Activated naive CD8-positive, alpha-beta T cell treated with anti-CD3 and anti-CD28 coated beads, Interleukin-2, amount 10 ng/mL, durations not matched to agents 7 days and 5 days (primary cell): ENCODE results near the gene PLXNB1. TPM values are rescaled to one million over a fixed set of nuclear protein-coding genes. Genes with fewer than 3 reads are reported as not detected.

Source experiments
- ATAC-seq: fragments of 150-1000 bp; cut with Tn5 transposase; one replicate; pipeline ENCODE4 v1.10.0; 2021; ENCODE audit warnings: low read depth, moderate library complexity
- POLR2A ChIA-PET: fragments of 350-600 bp; sonication (Branson Sonifier 250); formaldehyde crosslinking; loops from one replicate; lab custom pipeline; 2021; ENCODE audit warnings: antibody characterized with exemption; lab: Charles Lee
- DNase-seq: peaks from one replicate; pipeline ENCODE4 v3.0.0; 2021
- H3K27ac Mint-ChIP-seq: one replicate; pipeline ENCODE4 v1.8.0; 2022; ENCODE audit warnings: mild to moderate bottlenecking, mixed read lengths
- H3K27me3 Mint-ChIP-seq: one replicate; pipeline ENCODE4 v1.8.0; 2022; ENCODE audit warnings: mild to moderate bottlenecking, moderate library complexity, mixed read lengths
- H3K36me3 Mint-ChIP-seq: one replicate; pipeline ENCODE4 v1.8.0; 2021; ENCODE audit warnings: mild to moderate bottlenecking, mixed read lengths
- H3K4me1 Mint-ChIP-seq: one replicate; pipeline ENCODE4 v1.8.0; 2021; ENCODE audit warnings: mixed read lengths
- H3K4me3 Mint-ChIP-seq: one replicate; pipeline ENCODE4 v1.8.0; 2022; ENCODE audit warnings: mild to moderate bottlenecking, moderate library complexity, mixed read lengths
- H3K9me3 Mint-ChIP-seq: one replicate; pipeline ENCODE4 v1.8.0; 2021; ENCODE audit warnings: mixed read lengths
- total RNA-seq, 2 experiments: library from RNA; stranded (reverse); gene quantifications; one replicate each; pipeline ENCODE4 v1.2.3, GENCODE V29; 2021

Gene PLXNB1
- total RNA-seq, 2 experiments from 2014 or later = 4.5 to 6.2 TPM

DNA sequence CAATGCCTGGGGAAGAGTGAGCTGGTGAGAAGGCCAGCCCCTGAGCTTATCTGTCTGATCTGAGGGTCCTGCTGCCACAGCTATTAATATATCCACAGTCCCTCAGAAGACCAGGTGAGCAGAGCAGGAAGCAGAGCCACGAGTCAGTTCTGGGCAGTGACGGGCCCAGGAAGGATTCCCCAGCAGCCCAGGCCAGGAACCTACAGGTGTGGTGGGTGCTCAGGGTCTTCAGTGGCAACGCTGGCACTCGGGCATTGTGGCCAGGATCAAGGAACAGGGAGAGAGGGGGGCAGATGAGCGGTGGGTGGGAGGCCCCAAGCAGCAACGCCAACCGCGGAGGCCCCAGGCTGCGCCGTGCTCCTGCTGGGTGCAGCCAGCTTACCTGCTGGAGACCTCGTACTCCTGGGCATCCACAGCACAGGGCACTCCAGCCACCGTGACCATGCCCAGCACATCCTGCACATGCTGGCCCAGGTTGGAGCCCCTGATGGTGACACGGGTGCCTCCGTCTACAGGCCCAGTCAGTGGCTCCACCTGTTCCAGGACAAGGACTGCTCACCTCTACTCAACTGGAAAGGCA is 12.3 kb downstream of the PLXNB1 start:
- Mint-ChIP-seq H3K27ac (no peak overlapping the region), H3K9me3 (no peaks in the 10 kb centered on the region), H3K4me1 (peaks cover 3% of the 10 kb centered on the region), H3K36me3 (no peaks in the 10 kb centered on the region), H3K27me3 (no peaks in the 10 kb centered on the region), H3K4me3 (no peak overlapping the region)
- POLR2A ChIA-PET = no interaction called here
- DNase-seq = no peak
- ATAC-seq = no peak

DNA sequence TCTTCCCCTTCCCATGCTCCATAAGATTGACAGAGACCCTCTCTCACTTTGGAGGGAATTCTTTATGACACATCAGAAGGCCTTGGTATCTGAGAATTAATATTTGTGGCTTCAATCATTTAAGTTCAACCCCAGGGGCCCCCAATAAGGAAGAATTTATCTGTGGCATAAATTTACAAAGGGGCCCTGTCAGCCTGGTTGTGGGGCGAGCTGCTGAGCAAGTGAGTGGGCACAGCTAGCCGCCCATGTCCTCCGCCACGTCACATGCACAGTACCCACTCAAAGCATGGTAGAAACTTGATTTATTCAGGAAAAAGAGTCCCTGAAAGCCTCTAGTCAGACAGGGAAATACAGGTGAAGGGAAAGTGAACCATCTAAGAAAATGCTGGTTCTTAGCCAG is 13.3 kb downstream of the PLXNB1 start:
- Mint-ChIP-seq H3K9me3 (no peaks in the 10 kb centered on the region), H3K4me1 (no peaks in the 10 kb centered on the region), H3K27me3 (no peaks in the 10 kb centered on the region), H3K36me3 (no peaks in the 10 kb centered on the region), H3K4me3 (no peak overlapping the region), H3K27ac (no peak overlapping the region)
- POLR2A ChIA-PET = no interaction called here
- ATAC-seq (no peak), DNase-seq (no peak)

DNA sequence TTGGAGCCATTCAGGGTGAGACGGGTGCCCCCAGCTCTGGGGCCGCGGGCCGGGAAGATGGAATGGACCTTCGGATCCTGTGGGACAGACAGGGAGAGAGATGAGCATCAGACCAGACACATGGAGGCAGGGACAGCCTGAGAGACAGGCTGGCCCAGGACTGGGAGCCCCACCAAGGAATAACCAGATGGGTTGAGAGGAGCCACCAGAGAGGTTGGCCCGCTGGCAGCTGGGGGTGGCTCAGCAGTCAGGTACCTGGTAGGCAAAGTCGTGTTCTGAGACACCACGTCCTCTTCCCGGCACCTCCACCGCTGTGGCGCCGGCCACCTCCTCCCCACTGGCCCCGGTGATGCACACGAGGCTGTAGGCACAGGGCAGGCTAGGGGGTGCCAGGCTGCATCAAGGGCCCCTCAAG is 13.8 kb downstream of the PLXNB1 start:
- ATAC-seq = no peak
- DNase-seq = no peak
- POLR2A ChIA-PET = no interaction called here
- no peaks in the 10 kb centered on the region for H3K27me3 Mint-ChIP-seq
- no peaks in the 10 kb centered on the region for H3K4me1 Mint-ChIP-seq
- no peaks in the 10 kb centered on the region for H3K9me3 Mint-ChIP-seq
- H3K27ac Mint-ChIP-seq = no peak overlapping the region
- H3K4me3 Mint-ChIP-seq = no peak overlapping the region
- H3K36me3 Mint-ChIP-seq = no peaks in the 10 kb centered on the region

DNA sequence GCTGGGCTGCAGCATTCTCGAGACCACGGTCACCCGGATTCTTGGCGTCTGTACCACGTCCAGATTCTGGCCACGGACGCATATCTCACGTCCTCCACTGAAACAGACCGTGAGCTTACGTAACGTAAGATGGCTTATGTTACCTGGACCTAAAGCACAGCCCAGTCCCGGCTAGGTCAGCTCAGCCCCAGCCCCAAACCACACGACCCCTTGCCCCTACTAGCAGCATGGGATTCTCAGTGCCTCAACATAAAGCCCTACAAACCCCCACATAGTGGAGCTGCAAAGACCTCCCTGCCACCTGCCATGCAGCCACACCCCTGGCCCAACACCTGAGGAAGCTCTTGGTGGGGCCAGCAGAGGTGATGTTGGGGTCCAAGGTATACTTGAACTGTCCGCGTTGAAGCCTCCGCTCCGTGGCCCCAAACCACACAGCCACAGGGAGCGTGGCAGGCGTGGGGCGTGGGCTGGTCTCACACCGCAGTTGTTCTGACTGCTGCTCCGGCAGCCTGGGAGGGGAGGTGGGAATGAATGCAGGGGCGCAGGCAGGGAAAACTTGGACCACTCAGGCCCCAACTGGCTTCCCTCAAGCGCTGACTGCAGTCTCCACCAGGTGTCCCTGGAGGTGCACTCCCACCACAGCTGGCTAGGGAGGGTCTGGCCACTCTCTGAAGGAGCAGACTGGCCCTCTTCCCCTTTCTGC is 14.5 kb downstream of the PLXNB1 start:
- H3K27me3 Mint-ChIP-seq = no peaks in the 10 kb centered on the region
- no peak for ATAC-seq
- no peak overlapping the region for H3K27ac Mint-ChIP-seq
- no peaks in the 10 kb centered on the region for H3K9me3 Mint-ChIP-seq
- H3K4me1 Mint-ChIP-seq = no peaks in the 10 kb centered on the region
- H3K36me3 Mint-ChIP-seq = no peaks in the 10 kb centered on the region
- DNase-seq = no peak
- POLR2A ChIA-PET = no interaction called here
- no peak overlapping the region for H3K4me3 Mint-ChIP-seq

DNA sequence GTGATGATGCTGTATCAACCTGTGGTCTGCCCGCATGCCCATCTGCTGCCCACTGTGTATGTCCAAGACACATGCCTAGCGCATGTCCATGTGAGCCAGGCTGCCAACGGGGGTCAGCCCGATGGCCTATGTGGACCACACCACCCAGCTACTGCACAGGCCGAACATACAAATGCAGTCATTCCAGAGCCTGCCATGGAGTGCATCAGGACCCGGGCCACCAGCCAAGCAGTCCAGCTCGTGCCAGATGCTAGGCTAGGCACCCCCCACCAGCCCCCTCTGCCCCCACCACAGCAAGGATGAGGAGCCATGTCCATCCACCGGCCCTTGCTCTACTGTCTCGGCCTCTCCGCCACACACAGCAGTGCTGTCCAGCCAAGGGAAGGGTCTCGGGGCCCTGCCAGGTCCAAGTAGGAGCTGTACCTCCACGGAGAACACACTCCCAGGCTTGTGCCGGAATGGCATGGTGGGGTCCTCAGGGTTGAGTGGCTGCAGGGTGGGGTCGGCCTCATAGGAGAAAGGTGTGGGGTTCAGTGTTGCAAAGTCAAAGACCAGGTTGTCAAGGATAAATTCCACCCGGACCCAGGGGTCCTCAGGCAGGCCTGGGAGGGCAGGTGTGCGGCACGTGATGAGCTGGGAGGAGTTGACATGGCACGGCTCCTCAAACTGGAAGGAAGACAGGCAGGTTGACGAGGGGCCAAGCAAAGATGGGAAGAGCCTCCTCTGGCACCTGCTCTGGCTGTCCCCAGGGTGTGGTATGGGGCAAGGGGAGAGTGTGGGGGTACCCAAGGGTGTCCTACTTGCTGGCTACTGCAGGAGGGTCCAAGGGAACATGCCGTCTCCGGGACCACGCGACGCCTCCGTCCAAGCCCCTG is 15.3 kb downstream of the PLXNB1 start:
- H3K4me3 Mint-ChIP-seq = no peak overlapping the region
- H3K9me3 Mint-ChIP-seq = no peaks in the 10 kb centered on the region
- H3K27ac Mint-ChIP-seq = no peak overlapping the region
- POLR2A ChIA-PET = no interaction called here
- no peaks in the 10 kb centered on the region for H3K36me3 Mint-ChIP-seq
- H3K4me1 Mint-ChIP-seq = no peaks in the 10 kb centered on the region
- DNase-seq (no peak), ATAC-seq (no peak)
- no peaks in the 10 kb centered on the region for H3K27me3 Mint-ChIP-seq

DNA sequence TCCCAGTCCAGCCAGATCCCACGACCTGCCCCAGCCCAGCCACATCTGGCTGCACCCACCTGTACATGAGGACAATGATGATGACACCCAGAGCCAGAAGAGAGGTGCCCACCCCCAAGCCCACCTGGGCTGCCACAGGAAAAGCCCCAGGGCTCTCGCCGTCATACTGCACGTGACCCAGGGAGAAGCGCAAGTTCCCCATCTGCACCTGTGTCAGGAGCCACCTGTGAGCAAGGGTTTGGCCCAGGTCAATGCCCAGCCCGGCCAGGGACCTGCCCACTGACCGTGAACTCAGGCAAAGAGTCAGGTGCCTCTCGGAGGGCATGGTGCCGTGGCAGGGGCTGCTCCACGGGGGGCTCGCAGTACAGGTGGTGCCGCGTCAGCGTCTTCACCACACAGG is 16.3 kb downstream of the PLXNB1 start:
- H3K4me1 Mint-ChIP-seq = no peaks in the 10 kb centered on the region
- POLR2A ChIA-PET = no interaction called here
- no peaks in the 10 kb centered on the region for H3K9me3 Mint-ChIP-seq
- no peaks in the 10 kb centered on the region for H3K27me3 Mint-ChIP-seq
- no peaks in the 10 kb centered on the region for H3K36me3 Mint-ChIP-seq
- no peak for DNase-seq
- H3K4me3 Mint-ChIP-seq = no peak overlapping the region
- H3K27ac Mint-ChIP-seq = no peak overlapping the region
- ATAC-seq = no peak

DNA sequence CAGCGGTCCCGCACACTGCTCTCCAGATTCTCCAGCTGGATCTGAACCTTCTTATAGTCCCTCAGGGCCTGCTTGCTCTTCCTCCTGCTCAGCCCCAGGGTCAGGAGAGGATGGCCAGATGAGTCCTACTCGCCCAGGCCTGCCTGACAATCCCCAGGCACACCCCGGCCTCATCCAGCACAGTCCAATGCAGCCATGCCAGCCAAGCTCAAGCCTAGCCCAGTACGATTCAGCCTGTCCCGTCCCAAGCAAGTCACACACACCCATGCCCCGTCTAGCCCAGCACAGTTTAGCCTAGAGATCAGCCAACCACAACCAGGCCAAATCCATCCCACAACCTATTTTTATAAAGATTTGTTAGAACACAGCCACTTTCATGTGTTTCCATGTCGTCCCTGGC is 16.8 kb downstream of the PLXNB1 start:
- no peaks in the 10 kb centered on the region for H3K36me3 Mint-ChIP-seq
- no peak for ATAC-seq
- no peaks in the 10 kb centered on the region for H3K9me3 Mint-ChIP-seq
- no peaks in the 10 kb centered on the region for H3K27me3 Mint-ChIP-seq
- no peaks in the 10 kb centered on the region for H3K4me1 Mint-ChIP-seq
- DNase-seq = no peak
- H3K27ac Mint-ChIP-seq = no peak overlapping the region
- no peak overlapping the region for H3K4me3 Mint-ChIP-seq
- POLR2A ChIA-PET = interaction anchor here (1.1 kb wide), 1 partner anchor 34 kb away, joined by 4 read pairs; the partner anchor contains the start of gene ATRIP

DNA sequence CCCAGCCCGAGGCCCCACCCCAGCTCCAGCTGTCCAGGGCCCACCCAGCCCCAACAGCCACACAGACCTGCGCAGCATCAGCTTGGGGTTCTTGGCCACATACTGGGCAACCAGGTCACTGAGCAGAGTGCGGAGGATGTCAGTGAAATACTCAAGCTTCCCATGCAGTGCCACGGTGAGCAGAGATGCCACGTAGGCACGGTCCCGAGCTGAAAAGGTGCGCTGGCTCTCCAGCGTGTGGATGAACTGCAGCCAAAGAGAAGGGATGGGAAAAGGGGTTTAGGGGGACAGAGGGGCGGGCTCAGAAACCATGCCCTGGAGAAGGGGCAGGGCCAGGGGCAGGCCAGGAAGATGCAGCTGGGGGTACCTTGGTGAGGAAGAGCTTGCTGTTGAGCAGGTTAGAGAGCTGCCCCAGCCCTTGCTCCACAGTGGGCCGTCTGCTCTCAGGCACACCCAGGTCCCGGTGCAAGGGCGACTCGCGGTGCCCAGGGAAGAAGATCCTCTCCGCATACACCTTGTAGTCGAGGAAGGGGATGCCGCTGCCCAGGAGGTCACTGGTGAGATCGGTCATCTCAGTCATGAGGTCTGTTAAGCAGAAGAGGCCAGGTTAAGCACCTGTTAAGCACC is 17.4 kb downstream of the PLXNB1 start:
- no peak for DNase-seq
- POLR2A ChIA-PET = interaction anchor here (1.1 kb wide), 1 partner anchor 34 kb away, joined by 4 read pairs; the partner anchor contains the start of gene ATRIP
- H3K27ac Mint-ChIP-seq = no peak overlapping the region

DNA sequence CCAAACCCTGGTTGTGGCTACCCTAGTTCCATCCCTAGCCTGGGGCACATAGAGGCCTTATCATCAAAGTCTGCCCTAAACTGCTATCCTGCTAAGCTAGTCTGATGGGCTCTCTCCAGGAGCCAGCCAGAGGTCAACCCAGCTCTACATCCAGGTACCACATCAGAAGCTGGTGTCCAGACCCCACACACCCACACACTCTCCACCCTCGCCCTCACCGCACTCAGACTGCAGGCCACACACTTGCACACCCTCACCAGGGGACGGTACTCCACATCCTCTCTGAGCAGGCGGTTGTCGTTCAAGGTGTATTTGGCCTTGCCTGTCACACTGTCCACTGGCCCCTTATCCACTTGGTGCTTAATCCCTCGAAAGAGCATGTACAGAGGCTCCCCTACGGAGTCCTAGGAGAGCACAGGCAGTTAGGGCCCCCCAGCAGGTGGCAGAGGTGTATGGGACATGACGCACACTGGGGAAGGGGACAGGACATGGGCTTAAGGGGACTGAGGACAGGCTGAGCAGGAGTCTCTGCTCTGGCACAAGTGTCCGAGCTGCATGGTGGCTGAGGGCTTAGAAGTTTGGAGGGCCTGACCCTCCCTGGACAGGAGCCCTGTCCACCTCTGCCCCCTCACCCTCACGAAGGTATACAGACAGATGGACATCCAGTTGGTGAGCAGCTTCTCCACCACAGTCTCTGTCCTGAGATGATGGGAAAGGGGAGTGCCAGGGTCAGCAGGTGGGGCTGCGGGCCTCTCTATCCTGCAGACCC is 18.1 kb downstream of the PLXNB1 start:
- no peak for ATAC-seq
- peak overlapping the region; percentile 15 for H3K27ac Mint-ChIP-seq
- POLR2A ChIA-PET = interaction anchor here (1.1 kb wide), 1 partner anchor 35 kb away, joined by 4 read pairs; the partner anchor contains the start of gene ATRIP

More for the DNA sequence above, 17.4 kb downstream of the PLXNB1 start:
- no peak overlapping the region for H3K4me3 Mint-ChIP-seq
- H3K27me3 Mint-ChIP-seq = no peaks in the 10 kb centered on the region
- no peaks in the 10 kb centered on the region for H3K9me3 Mint-ChIP-seq
- no peaks in the 10 kb centered on the region for H3K4me1 Mint-ChIP-seq
- no peaks in the 10 kb centered on the region for H3K36me3 Mint-ChIP-seq
- ATAC-seq = no peak

DNA sequence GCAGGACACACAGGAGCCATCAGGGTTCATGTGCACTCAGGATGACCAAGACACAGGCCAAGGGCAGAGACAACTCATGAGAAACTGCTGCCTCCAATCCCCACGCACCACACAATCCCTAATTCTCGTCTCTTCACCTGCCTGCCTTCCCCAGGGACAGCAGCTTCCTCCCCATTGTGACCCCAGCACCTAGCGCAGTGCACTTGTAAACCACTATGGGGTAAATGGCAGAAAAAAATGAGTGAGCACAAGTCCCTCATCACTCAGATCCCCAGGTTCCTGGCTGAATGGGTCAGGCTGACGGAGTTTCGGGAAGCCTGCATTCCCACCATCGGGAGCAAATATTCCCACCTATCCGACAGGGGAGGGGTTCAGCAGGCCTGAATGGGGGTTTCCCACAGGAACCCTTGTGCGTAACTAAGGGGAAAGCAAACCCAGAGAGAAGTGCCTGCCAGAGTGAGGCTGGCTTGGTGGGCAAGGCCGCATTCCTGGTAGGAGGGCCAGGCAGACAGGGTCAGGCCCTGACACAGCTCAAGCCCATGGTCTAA is 18.8 kb downstream of the PLXNB1 start:
- DNase-seq (peak; percentile 14), ATAC-seq (no peak)
- POLR2A ChIA-PET = no interaction called here
- no peaks in the 10 kb centered on the region for H3K9me3 Mint-ChIP-seq
- H3K27me3 Mint-ChIP-seq = no peaks in the 10 kb centered on the region
- no peak overlapping the region for H3K4me3 Mint-ChIP-seq
- H3K36me3 Mint-ChIP-seq = no peaks in the 10 kb centered on the region
- H3K27ac Mint-ChIP-seq = no peak overlapping the region
- no peaks in the 10 kb centered on the region for H3K4me1 Mint-ChIP-seq

More for the DNA sequence above, 18.1 kb downstream of the PLXNB1 start:
- Mint-ChIP-seq H3K4me1 (no peaks in the 10 kb centered on the region), H3K36me3 (no peaks in the 10 kb centered on the region), H3K4me3 (no peak overlapping the region), H3K27me3 (no peaks in the 10 kb centered on the region), H3K9me3 (no peaks in the 10 kb centered on the region)
- DNase-seq = peak; percentile 26

DNA sequence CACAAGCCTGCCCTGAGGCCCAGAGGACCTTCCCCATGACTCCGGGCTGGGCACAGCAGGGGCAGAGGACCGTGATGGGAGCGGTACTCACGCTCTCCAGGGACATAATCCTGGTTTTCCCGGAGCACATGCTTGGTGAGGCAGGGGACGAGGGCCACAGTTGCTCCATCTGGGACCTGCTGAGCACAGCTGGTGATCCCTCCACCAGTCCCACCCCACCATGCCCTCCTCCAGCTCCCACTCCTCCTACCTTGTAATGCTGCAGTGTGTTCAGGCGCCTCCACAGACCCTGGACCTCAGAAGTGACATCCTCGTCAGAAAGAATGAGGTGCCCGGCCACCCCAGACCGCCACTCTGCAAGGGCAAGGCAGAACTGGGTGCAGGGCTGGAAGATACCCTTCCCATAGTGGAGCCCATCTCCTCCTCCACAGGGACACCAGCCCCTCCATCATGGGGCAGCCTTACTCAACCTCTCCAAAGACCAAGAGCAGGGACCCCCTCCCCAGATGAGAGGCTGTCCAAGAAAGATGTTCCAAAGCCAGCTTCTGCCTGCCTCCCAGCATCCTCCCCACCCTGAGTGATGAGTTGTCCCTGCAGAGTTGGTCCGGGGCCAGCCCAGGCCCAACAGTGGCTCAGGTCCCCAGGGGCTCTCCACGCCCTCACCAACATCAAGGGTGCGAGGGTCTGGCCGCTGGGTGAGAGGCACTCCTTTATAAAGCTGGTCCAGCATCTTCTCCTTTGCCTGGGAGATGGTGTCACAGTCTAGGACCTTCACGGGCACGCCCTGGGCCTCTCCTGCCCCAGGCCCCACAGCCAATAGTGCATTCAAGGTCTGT is 19.5 kb downstream of the PLXNB1 start:
- no peak overlapping the region for H3K4me3 Mint-ChIP-seq
- H3K36me3 Mint-ChIP-seq = no peaks in the 10 kb centered on the region
- DNase-seq = peak; percentile 14
- POLR2A ChIA-PET = no interaction called here
- ATAC-seq = no peak
- H3K27ac Mint-ChIP-seq = no peak overlapping the region
- no peaks in the 10 kb centered on the region for H3K4me1 Mint-ChIP-seq
- no peaks in the 10 kb centered on the region for H3K27me3 Mint-ChIP-seq
- H3K9me3 Mint-ChIP-seq = no peaks in the 10 kb centered on the region
